WTC11 (cell line): ENCODE results near the gene GPX8. TPM values are rescaled to one million over a fixed set of nuclear protein-coding genes. Genes with fewer than 3 reads are reported as not detected.

Experiments used
- ATAC-seq: fragments of 200-7000 bp; cut with Tn5 transposase; 2 replicates; pipeline ENCODE4 v1.10.0; 2021; ENCODE audit warnings: mild to moderate bottlenecking, moderate library complexity
- CTCF ChIA-PET: fragments of 300-600 bp; sonication (Branson Sonifier 250); formaldehyde crosslinking; loops from one replicate; lab custom pipeline; 2021; ENCODE audit warnings: antibody characterized with exemption; lab: Charles Lee
- POLR2A ChIA-PET: fragments of 350-600 bp; sonication (Branson Sonifier 250); formaldehyde crosslinking; loops from one replicate; lab custom pipeline; 2021; ENCODE audit warnings: antibody characterized with exemption; lab: Charles Lee
- DNase-seq: peaks from one replicate; pipeline ENCODE4 v3.0.0; 2021; ENCODE audit warnings: low spot score
- H3K27ac Mint-ChIP-seq: 2 replicates; pipeline ENCODE4 v1.8.0; 2021; ENCODE audit warnings: mixed read lengths
- H3K27me3 Mint-ChIP-seq: 2 replicates; pipeline ENCODE4 v1.8.0; 2021; ENCODE audit warnings: low read depth, mild to moderate bottlenecking, moderate library complexity, mixed read lengths
- H3K36me3 Mint-ChIP-seq: 2 replicates; pipeline ENCODE4 v1.8.0; 2021; ENCODE audit warnings: mixed read lengths
- H3K4me1 Mint-ChIP-seq: 2 replicates; pipeline ENCODE4 v1.8.0; 2022; ENCODE audit warnings: mixed read lengths
- H3K4me3 Mint-ChIP-seq: 2 replicates; pipeline ENCODE4 v1.8.0; 2021; ENCODE audit warnings: mild to moderate bottlenecking, moderate library complexity, mixed read lengths
- H3K9me3 Mint-ChIP-seq: 2 replicates; pipeline ENCODE4 v1.8.0; 2021; ENCODE audit warnings: mixed read lengths
- ATF6 ChIP-seq: sonication (generic); formaldehyde crosslinking; IDR thresholded peaks from 2 replicates; pipeline ENCODE4 v1.8.1; 2023; ENCODE audit warnings: mild to moderate bottlenecking, missing genetic modification reagents
- FOXP4 ChIP-seq: sonication (generic); formaldehyde crosslinking; IDR thresholded peaks from 2 replicates; pipeline ENCODE4 v1.8.0; 2022; ENCODE audit warnings: mild to moderate bottlenecking, missing genetic modification reagents
- GRHL2 ChIP-seq: fragments of 250-450 bp; sonication (Bioruptor Pico); IDR thresholded peaks from 2 replicates; pipeline ENCODE4 v1.8.0; 2022; ENCODE audit warnings: mild to moderate bottlenecking, moderate library complexity; ENCODE audit not compliant: insufficient replicate concordance, severe bottlenecking
- GTF2I ChIP-seq: fragments of 250-450 bp; sonication (Bioruptor Pico); conservative IDR thresholded peaks from 2 replicates; pipeline ENCODE4 v1.4.0; 2021; ENCODE audit warnings: mild to moderate bottlenecking
- IRF2 ChIP-seq: sonication (generic); formaldehyde crosslinking; IDR thresholded peaks from 2 replicates; pipeline ENCODE4 v1.8.0; 2022; ENCODE audit warnings: low read depth, missing genetic modification reagents, borderline replicate concordance
- KAT7 ChIP-seq: sonication (generic); formaldehyde crosslinking; IDR thresholded peaks from 2 replicates; pipeline ENCODE4 v1.8.1; 2023; ENCODE audit warnings: missing genetic modification reagents, mild to moderate bottlenecking, borderline replicate concordance
- MLX ChIP-seq: sonication (generic); formaldehyde crosslinking; IDR thresholded peaks from 2 replicates; pipeline ENCODE4 v1.8.1; 2023; ENCODE audit warnings: mild to moderate bottlenecking, missing genetic modification reagents, moderate library complexity
- NFATC4 ChIP-seq: fragments of 250-450 bp; sonication (Bioruptor Pico); IDR thresholded peaks from 2 replicates; pipeline ENCODE4 v1.9.0; 2021; ENCODE audit warnings: mild to moderate bottlenecking
- NFE2L1 ChIP-seq: sonication (generic); formaldehyde crosslinking; IDR thresholded peaks from 2 replicates; pipeline ENCODE4 v1.8.1; 2023; ENCODE audit warnings: missing genetic modification reagents
- NR1H2 ChIP-seq: sonication (generic); formaldehyde crosslinking; IDR thresholded peaks from 2 replicates; pipeline ENCODE4 v1.9.0; 2021; ENCODE audit warnings: mild to moderate bottlenecking, moderate library complexity, missing genetic modification reagents
- NR2C2 ChIP-seq: sonication (generic); formaldehyde crosslinking; IDR thresholded peaks from 2 replicates; pipeline ENCODE4 v1.8.0; 2022; ENCODE audit warnings: mild to moderate bottlenecking, missing genetic modification reagents
- SMAD4 ChIP-seq: sonication (generic); formaldehyde crosslinking; IDR thresholded peaks from 2 replicates; pipeline ENCODE4 v1.8.0; 2022; ENCODE audit warnings: mild to moderate bottlenecking, missing genetic modification reagents
- SP1 ChIP-seq: sonication (generic); formaldehyde crosslinking; conservative IDR thresholded peaks from 2 replicates; pipeline ENCODE4 v1.8.1; 2022; ENCODE audit warnings: missing genetic modification reagents
- USF2 ChIP-seq: sonication (generic); formaldehyde crosslinking; IDR thresholded peaks from 2 replicates; pipeline ENCODE4 v1.8.1; 2023; ENCODE audit warnings: mild to moderate bottlenecking, missing genetic modification reagents, moderate library complexity
- ZMAT4 ChIP-seq: fragments of 250-450 bp; sonication (Bioruptor Pico); IDR thresholded peaks from 2 replicates; pipeline ENCODE4 v1.9.0; 2021; ENCODE audit warnings: mild to moderate bottlenecking
- ZNF263 ChIP-seq: sonication (generic); formaldehyde crosslinking; IDR thresholded peaks from 2 replicates; pipeline ENCODE4 v1.8.1; 2022; ENCODE audit warnings: low read depth, mild to moderate bottlenecking, moderate library complexity, missing genetic modification reagents
- ZNF671 ChIP-seq: fragments of 250-450 bp; sonication (Bioruptor Pico); IDR thresholded peaks from 2 replicates; pipeline ENCODE4 v1.8.0; 2021; ENCODE audit warnings: mild to moderate bottlenecking
- total RNA-seq: library from RNA; stranded (reverse); gene quantifications from 3 replicates; pipeline ENCODE4 v1.2.3, GENCODE V29; 2021
- TF ChIP-seq, protein P1 (sequence below): sonication (generic); formaldehyde crosslinking; IDR thresholded peaks from 2 replicates; pipeline ENCODE4 v1.8.0; 2023; ENCODE audit warnings: missing genetic modification reagents
- TF ChIP-seq, protein P2 (sequence below): fragments of 250-450 bp; sonication (Bioruptor Pico); IDR thresholded peaks from 2 replicates; pipeline ENCODE4 v1.9.0; 2021; ENCODE audit warnings: moderate library complexity, mild to moderate bottlenecking, inconsistent platforms, borderline replicate concordance

The GPX8 gene
- total RNA-seq, 1 experiment from 2014 or later, result 39.2 TPM

- TF ChIP-seq FOXP4 (CRISPR knock-in tag), result no peak
- TF ChIP-seq SP1 (CRISPR knock-in tag), result no peak
- TF ChIP-seq, protein P1, sequence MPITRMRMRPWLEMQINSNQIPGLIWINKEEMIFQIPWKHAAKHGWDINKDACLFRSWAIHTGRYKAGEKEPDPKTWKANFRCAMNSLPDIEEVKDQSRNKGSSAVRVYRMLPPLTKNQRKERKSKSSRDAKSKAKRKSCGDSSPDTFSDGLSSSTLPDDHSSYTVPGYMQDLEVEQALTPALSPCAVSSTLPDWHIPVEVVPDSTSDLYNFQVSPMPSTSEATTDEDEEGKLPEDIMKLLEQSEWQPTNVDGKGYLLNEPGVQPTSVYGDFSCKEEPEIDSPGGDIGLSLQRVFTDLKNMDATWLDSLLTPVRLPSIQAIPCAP (CRISPR knock-in tag), result no peak
- no peak for TF ChIP-seq ZMAT4
- no peak for TF ChIP-seq USF2
Observed at GRCh38 chr5:55188656-55189540, 28.9 kb downstream of the GPX8 start (continued).

- ATAC-seq (no peak), DNase-seq (no peak)
- CTCF ChIA-PET, result interaction anchor here (1.6 kb wide), 1 partner anchor 28 kb away, joined by 4 read pairs; no protein-coding TSS in a partner anchor
- POLR2A ChIA-PET, result no interaction called here
- no peaks in the 10 kb centered on the region for H3K9me3 Mint-ChIP-seq
- H3K4me1 Mint-ChIP-seq, result no peaks in the 10 kb centered on the region
- H3K27me3 Mint-ChIP-seq, result peaks cover 33% of the 10 kb centered on the region
- TF ChIP-seq MLX (CRISPR knock-in tag), result no peak
- TF ChIP-seq IRF2 (CRISPR knock-in tag), result no peak
- TF ChIP-seq NFE2L1 (CRISPR knock-in tag), result no peak
- TF ChIP-seq NR1H2 (CRISPR knock-in tag), result no peak
- TF ChIP-seq ZNF671 (CRISPR knock-in tag), result no peak
- no peak for TF ChIP-seq KAT7 (CRISPR knock-in tag)
- TF ChIP-seq NR2C2, result no peak
- TF ChIP-seq, protein P2, sequence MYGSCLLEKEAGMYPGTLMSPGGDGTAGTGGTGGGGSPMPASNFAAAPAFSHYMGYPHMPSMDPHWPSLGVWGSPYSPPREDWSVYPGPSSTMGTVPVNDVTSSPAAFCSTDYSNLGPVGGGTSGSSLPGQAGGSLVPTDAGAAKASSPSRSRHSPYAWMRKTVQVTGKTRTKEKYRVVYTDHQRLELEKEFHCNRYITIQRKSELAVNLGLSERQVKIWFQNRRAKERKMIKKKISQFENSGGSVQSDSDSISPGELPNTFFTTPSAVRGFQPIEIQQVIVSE (CRISPR knock-in tag), result no peak
- no peak for TF ChIP-seq GRHL2
- TF ChIP-seq NFATC4 (CRISPR knock-in tag), result no peak
- no peak for TF ChIP-seq ATF6 (CRISPR knock-in tag)
- TF ChIP-seq SMAD4, result no peak
- no peak for TF ChIP-seq GTF2I
- TF ChIP-seq USF2, result no peak
- no peak for TF ChIP-seq ZNF263
- TF ChIP-seq, all 79 proteins: peak for 0
- Mint-ChIP-seq H3K36me3 (no peaks in the 10 kb centered on the region), H3K4me3 (no peak overlapping the region), H3K27ac (no peak overlapping the region)
Observed at GRCh38 chr5:55191165-55191564, 31.2 kb downstream of the GPX8 start.
